LoVo (cell line): ENCODE measurements around the gene GLP2R.
"Not testable (repeated sequence)": the region's sequence is repeated elsewhere in the genome, so short reads cannot be mapped to it uniquely, and the experiment has no call there.

Experiments used
- DNase-seq: peaks from one replicate; pipeline ENCODE4 v3.0.0-alpha.2; 2016; ENCODE audit warnings: low spot score

Gene GLP2R, protein sequence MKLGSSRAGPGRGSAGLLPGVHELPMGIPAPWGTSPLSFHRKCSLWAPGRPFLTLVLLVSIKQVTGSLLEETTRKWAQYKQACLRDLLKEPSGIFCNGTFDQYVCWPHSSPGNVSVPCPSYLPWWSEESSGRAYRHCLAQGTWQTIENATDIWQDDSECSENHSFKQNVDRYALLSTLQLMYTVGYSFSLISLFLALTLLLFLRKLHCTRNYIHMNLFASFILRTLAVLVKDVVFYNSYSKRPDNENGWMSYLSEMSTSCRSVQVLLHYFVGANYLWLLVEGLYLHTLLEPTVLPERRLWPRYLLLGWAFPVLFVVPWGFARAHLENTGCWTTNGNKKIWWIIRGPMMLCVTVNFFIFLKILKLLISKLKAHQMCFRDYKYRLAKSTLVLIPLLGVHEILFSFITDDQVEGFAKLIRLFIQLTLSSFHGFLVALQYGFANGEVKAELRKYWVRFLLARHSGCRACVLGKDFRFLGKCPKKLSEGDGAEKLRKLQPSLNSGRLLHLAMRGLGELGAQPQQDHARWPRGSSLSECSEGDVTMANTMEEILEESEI

DNA sequence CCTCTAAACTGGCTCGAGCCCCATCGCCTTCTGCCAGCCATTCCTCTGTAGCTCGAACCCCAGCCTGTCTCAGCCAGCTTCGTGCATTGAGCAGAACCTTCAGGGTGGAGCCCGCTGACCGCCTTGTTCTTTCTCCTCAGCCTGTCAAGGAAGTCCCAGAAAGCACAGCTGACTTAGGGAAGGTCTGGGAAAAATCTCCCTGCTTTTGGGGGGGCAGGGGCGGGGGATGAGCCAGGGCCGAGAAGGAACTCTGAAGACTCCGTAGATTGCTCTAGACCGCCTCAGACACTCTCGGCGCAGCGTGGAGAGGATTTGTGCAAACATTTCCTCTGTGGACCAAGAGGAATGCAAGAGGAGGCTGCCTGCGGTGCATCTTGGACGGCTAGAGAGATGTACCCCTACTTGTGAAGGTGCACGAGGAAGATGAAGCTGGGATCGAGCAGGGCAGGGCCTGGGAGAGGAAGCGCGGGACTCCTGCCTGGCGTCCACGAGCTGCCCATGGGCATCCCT is at the start of gene GLP2R:
TSS of gene GLP2R (plus strand) at position 284 of the 510 bp plus-strand sequence. CDS start at position 424, 140 bp downstream.
- DNase-seq = no peak

DNA sequence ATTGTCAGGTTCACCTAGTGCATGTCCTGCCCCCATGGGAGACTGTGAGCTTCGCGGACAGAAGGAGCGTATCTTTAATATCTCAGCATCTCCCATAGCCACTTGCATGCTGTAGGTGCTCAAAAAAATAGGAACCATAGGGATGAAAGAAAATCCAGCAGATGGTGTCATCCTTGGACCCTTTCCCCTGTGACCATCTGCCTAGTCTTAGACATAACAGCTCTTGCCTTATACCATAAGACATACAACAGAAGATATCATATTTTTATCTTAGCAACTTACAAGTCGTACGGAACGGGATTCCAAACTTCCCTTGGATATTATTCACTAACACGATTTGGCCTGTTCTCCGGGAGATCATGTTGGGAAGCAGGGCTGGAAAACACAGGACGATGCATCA is 48.8 kb upstream of the GLP2R start:
- no peak for DNase-seq

DNA sequence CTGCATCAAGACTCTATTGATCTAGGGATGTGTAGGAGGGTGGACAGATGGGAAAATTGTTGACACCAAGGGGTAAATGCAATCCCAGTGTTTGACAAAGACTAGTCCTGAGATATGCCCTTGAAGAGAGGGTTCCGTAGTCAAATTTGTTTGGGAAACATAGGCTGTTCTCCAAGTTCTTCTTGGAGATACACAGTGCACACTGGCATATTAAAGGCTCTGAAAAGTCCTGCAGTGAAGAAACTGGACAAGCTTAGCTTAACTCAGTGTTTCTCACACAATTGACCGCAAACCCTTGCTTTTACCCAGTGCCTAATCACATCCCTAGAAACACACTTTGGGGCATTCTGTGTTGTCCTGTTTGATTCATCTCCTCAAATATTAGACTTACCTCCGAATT is 45.2 kb upstream of the GLP2R start:
- no peak for DNase-seq

DNA sequence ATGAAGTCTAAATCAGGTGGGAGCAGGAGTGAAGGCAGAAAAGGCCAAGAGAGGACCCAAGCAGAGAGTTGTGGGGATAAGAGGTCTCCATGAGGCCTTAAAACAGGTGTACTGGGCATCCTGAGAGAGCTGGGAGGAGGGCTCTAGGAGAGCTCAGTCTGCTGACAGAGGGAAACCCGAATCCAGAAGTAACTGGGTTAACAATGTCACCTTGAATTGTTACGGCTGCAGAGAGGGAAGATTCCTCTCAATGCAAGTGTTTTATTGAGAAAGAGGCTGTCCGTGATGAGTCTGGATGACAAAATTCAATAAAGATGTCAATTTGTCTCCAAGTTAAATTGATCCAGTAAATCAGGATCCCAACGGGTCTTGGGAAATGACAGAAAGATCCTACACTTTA is 42.7 kb upstream of the GLP2R start:
- no peak for DNase-seq

DNA sequence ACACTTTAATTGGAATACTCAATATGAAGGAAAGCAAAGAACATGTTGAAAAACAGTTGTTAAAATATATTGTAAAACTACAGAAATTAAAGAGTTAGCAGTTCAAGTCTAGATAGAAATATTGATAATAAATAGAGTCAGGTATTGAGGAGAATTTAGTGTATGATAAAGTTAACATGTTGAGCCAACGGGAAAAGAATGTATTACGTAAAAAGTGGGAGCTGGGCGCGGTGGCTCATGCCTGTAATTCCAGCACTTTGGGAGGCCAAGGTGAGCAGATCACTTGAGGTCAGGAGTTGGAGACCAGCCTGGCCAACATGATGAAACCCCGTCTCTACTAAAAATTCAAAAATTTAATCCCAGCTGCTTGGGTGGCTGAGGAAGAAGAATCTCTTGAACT is 42.3 kb upstream of the GLP2R start:
- DNase-seq = not testable (repeated sequence)

DNA sequence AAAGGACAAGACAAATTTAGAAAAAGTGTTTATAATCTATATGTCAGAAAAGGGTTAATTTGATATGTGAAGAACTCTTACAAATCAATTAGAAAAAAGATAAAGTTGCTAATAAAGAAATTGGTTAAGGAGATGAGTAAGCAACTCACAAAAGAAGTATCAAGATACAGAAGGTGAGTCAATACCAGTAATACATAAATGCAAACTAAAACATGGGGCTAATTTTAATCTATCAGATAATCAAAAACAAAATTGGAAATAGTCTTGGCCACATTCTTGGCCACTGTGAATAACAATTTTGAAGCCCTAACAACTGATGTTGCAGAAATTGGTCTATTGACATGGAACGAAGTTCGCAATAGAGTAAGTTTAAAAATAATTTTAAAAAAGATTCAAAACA is 41.2 kb upstream of the GLP2R start:
- no peak for DNase-seq

DNA sequence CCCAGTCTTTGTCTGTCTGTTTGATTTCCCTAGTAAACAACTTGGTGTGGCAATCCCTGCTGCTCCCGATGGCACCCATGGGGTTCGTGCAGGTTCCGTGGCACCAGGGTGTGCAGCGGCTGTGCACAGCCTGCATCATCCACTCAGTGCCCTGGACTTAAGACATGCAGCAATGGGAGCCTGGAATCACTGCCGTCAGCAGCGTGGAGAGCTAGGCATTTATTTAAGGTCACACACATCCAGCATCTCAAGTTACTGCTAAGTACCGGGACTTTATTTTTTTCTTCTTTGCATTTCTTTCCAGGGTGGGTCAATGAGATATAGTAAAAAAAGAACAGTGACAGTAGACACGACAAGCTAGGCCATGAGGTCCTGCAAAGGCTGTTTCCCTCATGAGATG is 37.1 kb upstream of the GLP2R start:
- DNase-seq = no peak

DNA sequence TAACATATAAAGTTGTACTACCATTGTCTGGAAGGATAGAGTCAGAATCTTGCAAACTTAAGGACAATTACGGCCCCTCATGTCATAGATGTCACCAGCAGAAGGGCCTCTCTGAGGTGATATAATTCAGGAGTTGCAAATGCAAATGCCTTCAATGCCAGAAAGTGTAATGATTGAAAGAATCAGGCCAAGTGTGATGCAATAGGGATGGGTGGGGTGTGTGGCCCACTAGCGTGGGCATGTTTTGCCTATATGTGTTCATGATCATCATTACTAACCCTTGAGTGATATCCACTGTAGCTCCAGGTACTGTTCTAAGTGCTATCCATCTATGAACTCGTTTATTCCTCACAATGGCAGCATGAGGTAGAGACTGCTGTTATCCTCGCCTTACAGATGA is 35.4 kb upstream of the GLP2R start:
- DNase-seq = no peak

DNA sequence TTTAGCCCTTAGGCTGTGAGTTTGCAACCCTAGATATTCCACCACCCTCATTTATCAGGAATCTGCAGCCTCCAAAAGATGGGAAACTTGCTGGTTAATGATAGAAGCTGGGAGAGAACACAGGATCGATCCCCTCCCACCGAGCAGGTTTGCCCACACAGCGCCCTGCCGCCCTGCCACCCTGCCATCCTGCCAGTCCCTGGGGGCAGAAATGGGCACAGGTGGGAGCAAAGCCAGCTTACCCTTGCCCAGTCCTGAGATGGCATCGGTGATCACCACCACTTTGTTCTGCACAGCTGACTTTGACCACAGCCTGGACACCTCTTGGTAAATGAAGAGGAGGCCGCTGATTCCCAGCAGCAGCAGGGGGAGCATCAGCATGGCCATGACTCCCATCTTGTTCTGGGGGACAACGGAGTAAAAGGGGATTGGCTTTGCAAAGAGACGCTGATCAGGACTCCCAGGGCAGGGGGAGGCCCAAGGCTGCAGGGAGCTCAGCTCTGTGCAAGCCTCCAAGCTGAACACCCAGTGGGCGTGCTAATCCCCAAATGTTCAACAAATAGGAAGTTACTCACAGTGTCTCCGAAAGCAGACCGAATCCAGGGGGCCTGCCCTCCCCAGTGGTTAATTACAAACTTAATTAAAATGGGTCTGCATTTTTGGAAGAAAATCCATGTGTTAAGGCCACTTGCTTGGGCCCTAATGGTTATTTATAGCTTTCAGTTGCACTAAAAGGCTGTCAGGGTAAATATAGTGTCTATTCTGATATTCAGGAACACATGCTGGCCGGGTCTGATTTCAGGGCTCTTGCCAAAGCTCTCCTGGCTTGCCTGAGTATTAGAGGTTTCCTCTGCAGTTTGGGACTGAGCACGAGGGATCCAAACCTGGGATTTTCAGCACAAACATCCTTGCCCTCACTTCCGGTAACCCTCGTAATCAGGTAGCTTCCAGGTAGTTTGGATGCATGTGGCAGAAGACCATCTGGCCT is 34.5 kb upstream of the GLP2R start, which contains the start of gene DHRS7C:
TSS of gene DHRS7C (minus strand) at position 704 of the 988 bp plus-strand sequence. CDS start at position 396, 308 bp downstream.
- DNase-seq = no peak

DNA sequence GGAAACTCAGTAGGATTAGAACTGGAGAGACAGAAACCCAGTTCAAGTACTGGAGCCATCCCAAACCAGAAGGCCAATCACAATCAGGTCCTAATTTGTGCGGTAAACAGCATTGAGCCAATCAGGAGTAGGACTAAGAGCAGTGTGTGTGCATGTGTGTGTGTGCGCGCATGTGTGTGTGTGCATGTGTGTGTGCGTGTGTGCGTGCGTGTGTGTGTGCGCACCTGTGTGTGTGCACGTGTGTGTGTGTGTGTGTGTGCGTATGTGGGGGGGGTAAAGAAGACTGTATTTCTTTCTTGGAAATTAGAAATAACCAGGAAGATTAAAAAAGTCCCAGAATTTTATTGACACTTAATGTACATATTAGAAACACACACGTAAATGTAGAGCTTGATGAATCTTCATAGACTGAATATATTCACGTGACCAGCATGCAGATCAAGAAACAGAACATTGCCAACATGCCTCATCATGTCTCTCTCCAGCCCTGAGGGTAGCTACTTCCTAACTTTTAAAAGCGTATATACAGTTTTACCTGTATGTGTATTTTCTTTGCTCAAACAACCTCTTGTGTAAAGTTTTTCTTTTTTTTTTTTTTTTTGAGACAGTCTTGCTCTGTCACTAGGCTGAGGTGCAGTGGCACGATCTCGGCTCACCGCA is 33.4 kb upstream of the GLP2R start:
- DNase-seq = no peak

DNA sequence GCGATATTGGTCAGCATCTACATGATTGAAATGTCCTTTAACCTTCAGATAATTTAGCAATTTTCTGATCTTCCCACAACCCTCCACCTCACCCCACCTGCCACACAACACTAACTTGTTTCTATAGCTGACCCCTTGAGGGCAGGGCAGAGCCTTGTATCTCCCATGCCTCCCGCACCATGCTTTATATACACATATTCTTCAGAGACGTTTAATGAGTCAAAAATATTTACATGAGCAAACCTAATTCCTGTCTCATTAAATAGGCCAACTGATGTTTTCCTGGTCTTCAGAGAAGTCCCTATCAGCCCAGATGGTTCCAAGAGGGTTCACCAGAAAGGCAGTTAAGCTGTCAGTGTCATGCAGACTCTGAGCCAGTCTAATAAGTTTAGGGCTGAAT is 27.7 kb upstream of the GLP2R start:
- DNase-seq = no peak

DNA sequence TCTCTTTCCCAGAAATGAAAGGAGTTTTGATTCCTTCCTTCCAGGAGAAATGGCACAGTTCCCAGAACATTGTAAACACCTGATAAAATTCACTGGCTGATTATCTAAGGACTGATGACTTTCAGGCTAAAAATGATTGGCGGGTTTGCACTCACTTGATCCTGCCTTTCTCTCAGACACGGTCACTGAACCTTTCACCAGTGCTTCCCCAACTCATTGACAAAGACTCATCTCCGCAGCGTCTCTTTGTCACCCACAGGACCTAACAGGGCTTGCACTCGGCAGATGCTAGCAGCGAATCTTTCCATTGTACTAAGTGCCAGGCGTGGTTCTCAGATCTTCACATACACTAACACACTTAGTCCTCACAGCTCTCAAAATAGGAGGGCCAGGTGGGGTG is 27.0 kb upstream of the GLP2R start:
- no peak for DNase-seq

DNA sequence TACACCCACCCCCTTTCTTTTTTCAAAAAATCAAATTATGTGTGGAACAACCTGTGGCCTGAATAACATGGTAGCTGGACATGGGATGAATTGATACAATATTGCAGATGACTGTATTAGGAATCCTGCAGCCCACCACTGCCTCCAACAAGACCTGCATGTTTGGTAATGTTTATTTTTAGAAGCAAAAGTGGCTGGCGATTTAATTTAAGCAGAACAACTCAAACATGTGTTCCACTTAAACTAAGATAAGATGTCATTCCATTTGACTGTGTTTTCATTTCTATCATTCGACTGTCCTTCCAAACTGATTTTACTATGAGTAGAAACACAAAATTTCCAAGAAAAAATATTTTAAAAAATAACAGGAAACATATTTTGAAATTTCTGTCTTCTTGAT is 24.2 kb upstream of the GLP2R start:
- no peak for DNase-seq

DNA sequence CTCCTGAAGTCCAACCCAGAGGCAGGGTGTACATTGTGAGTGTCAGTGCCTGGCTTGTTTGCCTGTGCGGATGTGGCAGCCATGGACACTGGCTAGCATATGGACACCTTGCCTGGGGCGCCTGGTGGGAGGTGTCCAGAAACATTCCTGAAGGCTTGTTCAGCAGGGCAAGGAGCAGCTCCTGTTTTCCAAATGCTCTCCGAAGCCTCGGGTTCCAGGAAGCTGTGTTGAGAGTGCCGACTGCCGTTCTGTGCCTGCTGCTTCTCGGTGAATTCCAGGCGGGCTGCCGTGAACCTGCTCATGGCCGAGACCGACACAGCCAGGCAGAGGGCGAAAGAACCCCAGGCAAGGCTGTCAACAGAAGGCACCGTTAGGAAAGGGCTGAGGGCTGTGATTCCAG is 23.4 kb upstream of the GLP2R start:
- DNase-seq = peak; percentile 78

DNA sequence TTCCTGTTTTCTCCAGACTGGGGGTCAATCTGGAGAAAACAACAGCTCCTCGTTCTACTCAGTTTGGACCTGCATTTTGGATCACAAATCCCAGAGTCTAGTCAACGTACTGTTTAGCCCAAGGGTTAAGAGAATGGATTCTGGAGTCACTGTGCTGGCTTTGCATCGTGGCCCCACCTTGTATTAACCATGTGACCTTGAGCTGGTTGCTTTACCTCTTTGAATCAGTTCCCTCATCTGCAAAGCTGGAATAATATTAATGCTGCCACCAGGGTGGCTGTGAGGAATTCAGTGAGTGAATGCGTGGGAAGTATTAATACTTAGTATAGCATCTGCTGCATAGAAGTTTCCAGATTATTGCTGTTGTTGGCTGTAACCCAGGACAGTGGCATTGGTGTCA is 23.0 kb upstream of the GLP2R start:
- peak; percentile 21 for DNase-seq

DNA sequence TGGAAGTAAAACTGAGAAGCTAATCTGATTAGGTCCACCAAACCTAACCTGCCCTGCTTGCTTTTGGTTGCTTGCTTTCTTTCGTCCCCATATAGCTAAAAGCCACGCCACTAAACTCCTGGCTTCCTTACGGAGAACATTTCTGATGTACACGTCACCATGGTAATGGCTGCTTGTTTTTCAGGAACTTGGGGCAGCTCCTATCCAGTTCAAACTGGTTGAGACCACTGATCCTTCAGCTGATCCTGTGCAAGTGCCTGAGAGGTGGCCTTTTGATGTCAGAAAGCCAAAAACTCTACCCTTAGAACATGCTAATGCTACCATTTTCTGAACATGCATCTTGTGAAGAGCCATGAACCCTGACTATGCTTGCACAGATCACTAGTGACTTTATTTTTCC is 20.0 kb upstream of the GLP2R start:
- DNase-seq = no peak

DNA sequence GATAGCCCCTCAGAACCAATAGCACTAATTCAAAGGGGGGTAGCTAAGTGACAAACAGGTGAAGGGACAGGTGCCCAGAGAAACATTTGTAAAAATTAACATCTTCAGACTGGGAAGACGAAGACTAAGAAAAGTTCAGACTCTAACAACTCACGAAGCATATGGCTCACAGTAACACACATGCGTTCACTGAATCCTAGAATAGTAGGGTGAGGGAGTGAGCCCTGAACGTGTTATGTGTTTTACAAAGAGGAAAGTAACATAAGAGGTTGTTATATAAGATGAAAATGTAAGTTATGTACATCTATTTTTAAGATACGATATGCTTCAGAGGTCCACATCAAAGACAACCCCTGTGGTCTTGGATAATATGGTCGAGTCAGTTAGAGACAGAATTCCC is 19.0 kb upstream of the GLP2R start:
- no peak for DNase-seq

DNA sequence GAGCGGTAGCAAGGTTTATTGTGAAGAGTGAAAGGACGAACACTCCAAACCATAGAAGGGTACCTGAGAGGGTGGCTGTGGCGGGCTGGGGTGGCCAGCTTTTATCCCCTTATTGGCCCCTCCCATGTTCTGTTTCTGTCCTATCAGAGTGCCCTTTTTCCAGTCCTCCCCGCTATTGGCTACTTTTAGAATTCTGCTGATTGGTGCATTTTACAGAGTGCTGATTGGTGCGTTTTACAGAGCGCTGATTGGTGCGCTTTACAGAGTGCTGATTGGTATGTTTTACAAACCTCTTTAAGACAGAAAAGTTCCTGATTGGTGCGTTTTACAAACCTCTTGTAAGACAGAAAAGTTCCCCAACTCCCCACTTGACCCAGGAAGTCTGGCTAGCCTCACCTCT is 16.3 kb upstream of the GLP2R start:
- DNase-seq = no peak

DNA sequence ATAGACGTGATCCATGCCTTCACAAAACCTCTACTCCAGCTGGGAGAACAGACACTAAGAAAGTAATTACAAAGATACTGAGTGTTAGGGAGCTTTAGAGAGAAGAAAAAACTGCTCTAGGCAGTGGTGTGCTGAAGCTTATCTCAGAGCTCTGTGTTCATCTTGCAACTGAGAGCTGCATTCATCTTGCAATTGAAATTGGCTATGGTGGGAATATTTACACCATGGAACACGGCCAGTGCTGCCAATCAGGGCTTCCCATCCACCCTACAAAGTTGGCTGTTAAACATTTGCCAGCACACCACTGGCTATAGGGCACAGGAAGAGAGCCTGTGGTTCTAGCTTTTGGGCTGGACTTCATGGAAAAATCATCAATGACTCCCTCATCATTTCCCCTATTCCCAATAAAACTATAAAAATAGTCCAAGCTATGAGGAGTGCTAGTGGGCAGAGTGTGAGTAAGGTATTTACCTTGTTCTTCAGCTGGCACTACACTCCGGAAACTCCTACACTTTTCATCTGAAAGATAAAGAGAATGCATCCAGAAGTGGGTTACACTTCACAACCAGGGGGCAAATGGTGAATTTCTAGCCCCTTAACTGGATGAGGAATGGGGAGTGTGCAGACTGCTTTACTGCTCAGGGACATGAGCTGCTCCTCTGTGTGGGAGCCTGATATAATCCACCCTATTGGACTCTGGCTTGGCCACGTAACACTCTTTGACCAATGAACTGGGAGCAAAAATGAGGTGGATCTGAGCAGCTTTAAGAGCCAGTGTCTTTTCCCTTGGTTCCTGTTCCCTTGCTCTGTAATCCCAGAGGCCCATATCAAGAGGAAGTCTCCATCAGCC is 15.4 kb upstream of the GLP2R start:
- no peak for DNase-seq

DNA sequence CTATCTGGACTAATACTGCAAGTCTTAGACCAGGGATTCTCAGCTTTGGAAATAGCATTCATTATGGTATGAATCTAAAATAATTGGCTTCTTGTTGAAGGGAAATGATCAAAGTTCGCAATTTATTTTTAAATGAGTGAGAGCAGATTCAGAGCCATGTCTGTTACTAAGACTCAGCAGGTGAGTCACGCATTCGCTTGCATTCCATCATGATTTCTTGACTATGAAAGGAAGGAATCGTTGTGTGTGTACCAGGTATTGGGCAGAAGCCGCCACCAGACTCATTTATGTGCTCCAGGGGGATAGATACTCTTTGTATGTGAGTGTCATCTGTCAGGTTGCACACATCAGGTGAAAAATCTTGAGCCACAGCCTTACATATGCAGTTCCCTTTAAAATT is 14.6 kb upstream of the GLP2R start:
- no peak for DNase-seq

DNA sequence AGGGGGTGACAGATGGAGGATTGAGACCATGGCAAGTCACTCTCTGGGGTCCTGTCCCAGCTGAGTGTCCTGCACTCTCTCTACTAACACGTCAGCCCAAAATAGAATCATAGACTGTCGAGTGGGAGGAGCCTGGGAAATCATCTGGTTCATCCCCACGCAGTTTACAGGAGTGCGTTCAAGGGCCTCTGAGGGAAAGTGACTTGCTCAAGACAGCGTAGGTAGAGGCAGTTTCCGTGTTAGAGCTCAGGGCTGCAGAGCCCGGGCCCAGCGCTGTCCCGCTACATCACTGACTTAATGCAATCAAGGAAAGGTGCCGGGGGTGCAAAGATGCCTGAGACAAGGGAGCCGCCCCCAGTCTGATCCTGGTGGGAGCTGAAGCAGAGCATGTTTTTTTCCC is 14.2 kb upstream of the GLP2R start:
- DNase-seq = no peak
